Measurements from ENCODE around the gene ARL8B.
"Not testable (repeated sequence)": the region's sequence is repeated elsewhere in the genome, so short reads cannot be mapped to it uniquely, and the experiment has no call there.

ARL8B gene

GRCh38 chr3:5122030-5122740 lies at the start of gene ARL8B:
Gene ARL8B (plus strand): TSS chr3:5122292. CDS start chr3:5122466, 174 bp downstream.
- FAIRE-seq: no peak

GRCh38 chr3:5073374-5074085 lies 48.6 kb upstream of the ARL8B start:
- no peak for FAIRE-seq

- no peak for FAIRE-seq
Measured at GRCh38 chr3:5078151-5078550, 43.9 kb upstream of the ARL8B start.

- no peak for FAIRE-seq
Measured at GRCh38 chr3:5079761-5080160, 42.3 kb upstream of the ARL8B start.

- FAIRE-seq: no peak
Measured at GRCh38 chr3:5080779-5081550, 41.1 kb upstream of the ARL8B start.

GRCh38 chr3:5081973-5082788 lies 39.9 kb upstream of the ARL8B start:
- not testable (repeated sequence) for FAIRE-seq

GRCh38 chr3:5082789-5083115 lies 39.3 kb upstream of the ARL8B start:
- no peak for FAIRE-seq

- no peak for FAIRE-seq
Measured at GRCh38 chr3:5084224-5084623, 37.9 kb upstream of the ARL8B start.

GRCh38 chr3:5086708-5087107 lies 35.4 kb upstream of the ARL8B start:
- FAIRE-seq: no peak

GRCh38 chr3:5087209-5087608 lies 34.9 kb upstream of the ARL8B start:
- FAIRE-seq: no peak

GRCh38 chr3:5090197-5090596 lies 31.9 kb upstream of the ARL8B start:
- no peak for FAIRE-seq

- FAIRE-seq: no peak
Measured at GRCh38 chr3:5092018-5092417, 30.1 kb upstream of the ARL8B start.

GRCh38 chr3:5093731-5094130 lies 28.4 kb upstream of the ARL8B start:
- FAIRE-seq: peak; percentile 81

- FAIRE-seq: no peak
Measured at GRCh38 chr3:5095886-5096285, 26.2 kb upstream of the ARL8B start.

GRCh38 chr3:5096336-5097008 lies 25.6 kb upstream of the ARL8B start:
- no peak for FAIRE-seq

- no peak for FAIRE-seq
Measured at GRCh38 chr3:5098346-5098745, 23.7 kb upstream of the ARL8B start.

GRCh38 chr3:5102532-5102931 lies 19.6 kb upstream of the ARL8B start:
- FAIRE-seq: no peak

GRCh38 chr3:5103743-5104142 lies 18.3 kb upstream of the ARL8B start:
- FAIRE-seq: no peak

GRCh38 chr3:5105050-5105449 lies 17.0 kb upstream of the ARL8B start:
- FAIRE-seq: no peak

GRCh38 chr3:5106371-5106770 lies 15.7 kb upstream of the ARL8B start:
- not testable (repeated sequence) for FAIRE-seq

- not testable (repeated sequence) for FAIRE-seq
Measured at GRCh38 chr3:5106933-5107334, 15.2 kb upstream of the ARL8B start.

GRCh38 chr3:5110337-5110736 lies 11.8 kb upstream of the ARL8B start:
- no peak for FAIRE-seq

Data from islet of Langerhans (tissue), 1 donor.